Cardiac fibroblast (primary cell): ENCODE measurements around the gene AQP2.

Source experiments
- DNase-seq, 2 donors: peaks; one replicate each; pipeline versions ENCODE4 v3.0.0 to v3.0.0-alpha.2; 2010; ENCODE audit warnings: low read depth in 2 of 2
- H3K4me3 ChIP-seq, 2 donors: replicated peaks in 1 of 2; 1 replicate in 1 of 2; 2 replicates in 1 of 2; pipeline ENCODE4 v1.5.1; 2011; ENCODE audit warnings: low read depth in 2 of 2, low read length in 2 of 2, mild to moderate bottlenecking in 2 of 2, moderate library complexity in 1 of 2
- TF ChIP-seq, protein P1 (sequence below): IDR thresholded peaks from one replicate; pipeline ENCODE4 v1.5.1; 2011; ENCODE audit warnings: low read depth, mild to moderate bottlenecking, low read length, inconsistent platforms

Gene AQP2

DNA sequence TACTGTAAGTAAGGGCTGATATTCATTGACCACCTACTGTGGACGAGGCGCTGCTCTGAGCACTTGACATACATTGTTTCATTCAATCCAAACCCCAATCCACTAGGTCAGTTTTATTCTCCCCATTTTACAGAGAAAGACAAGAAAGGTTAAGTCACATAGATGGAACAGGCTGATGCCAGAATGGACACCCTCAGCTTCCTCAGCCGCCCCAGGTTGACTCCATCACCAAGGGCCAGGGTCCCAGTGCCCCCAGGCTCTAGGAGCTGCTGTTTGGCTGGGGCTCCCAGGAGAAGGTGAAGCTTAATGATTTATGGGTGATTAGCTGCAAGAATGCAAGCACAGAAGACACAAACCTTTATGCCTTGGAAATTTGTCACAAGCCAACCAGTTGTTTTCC is 671 bp upstream of the AQP2 start:
- TF ChIP-seq, protein P1, sequence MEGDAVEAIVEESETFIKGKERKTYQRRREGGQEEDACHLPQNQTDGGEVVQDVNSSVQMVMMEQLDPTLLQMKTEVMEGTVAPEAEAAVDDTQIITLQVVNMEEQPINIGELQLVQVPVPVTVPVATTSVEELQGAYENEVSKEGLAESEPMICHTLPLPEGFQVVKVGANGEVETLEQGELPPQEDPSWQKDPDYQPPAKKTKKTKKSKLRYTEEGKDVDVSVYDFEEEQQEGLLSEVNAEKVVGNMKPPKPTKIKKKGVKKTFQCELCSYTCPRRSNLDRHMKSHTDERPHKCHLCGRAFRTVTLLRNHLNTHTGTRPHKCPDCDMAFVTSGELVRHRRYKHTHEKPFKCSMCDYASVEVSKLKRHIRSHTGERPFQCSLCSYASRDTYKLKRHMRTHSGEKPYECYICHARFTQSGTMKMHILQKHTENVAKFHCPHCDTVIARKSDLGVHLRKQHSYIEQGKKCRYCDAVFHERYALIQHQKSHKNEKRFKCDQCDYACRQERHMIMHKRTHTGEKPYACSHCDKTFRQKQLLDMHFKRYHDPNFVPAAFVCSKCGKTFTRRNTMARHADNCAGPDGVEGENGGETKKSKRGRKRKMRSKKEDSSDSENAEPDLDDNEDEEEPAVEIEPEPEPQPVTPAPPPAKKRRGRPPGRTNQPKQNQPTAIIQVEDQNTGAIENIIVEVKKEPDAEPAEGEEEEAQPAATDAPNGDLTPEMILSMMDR, result no peak
- no peak overlapping the region for H3K4me3 ChIP-seq
- no peak for DNase-seq

DNA sequence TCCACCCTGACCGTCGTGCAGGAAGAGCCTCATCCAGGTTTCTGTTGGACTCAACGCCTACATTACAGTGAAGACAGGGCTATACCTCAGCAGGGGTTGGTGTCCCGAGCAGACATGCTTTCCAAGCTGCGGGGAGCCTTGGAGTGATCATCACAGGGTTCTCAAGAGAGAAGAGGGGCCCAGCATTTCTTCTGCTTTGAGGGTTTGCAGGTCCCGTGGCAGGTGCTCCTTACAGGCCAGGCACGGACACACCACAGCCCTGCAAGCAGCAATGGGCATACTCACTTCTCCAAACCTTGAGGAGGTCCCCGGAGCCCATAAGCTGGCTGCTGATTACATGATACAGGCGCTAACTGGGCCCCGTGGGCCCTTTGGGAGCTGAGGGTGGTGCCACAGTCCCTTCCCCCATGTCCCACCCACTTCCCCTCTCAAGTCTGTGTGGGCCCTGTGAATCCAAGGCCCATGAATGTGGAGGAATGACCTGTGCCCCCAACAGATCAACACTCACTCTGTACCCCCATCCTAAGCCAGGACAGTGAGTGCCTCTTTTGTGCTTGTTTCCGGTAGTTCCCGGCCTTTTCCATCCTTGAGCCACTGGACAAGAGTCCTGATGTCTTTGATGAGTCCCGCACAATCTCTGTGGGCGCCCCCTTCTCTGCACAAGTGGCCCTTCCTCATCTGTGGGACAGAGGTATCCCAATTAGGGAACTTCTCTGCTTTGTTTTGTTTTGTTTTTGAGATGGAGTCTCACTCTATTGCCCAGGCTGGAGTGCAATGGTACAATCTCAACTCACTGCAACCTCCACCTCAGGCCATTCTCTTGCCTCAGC is 1.1 kb downstream of the AQP2 start:
- TF ChIP-seq, protein P1, result no peak
- DNase-seq, result no peak
- H3K4me3 ChIP-seq, result no peak overlapping the region

DNA sequence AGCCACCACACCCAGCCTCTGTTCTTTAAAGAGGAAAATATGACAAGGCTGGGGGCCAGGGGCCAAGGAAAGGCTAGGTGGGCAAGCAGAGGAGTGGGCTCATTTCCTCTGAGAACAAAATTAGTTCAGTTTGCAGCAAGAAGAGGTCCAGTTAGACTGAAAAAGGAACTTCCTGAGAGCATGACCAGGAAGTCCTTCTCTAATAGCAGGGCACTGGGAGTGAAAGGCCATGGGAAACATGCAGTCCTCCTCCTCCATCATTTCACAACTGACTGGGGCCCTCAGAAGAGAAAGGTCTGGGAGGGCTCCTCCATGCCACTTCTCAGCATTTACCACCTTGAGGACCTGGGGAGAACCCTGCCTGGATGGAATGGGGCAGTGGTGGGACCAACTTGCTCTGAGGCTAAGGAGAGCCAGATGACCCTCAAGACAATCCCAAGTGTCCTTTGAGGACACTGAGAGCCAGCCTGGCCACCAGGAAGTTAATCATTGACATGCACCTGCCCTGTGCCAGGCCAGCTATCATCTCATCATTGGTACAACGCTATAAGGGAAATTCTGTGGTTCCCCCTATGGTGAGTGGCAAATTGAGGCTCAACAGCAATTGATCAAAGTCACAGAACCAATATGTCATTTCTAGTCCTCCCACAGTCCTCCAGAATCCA is 2.0 kb downstream of the AQP2 start:
- no peak overlapping the region for H3K4me3 ChIP-seq
- TF ChIP-seq, protein P1, result no peak
- no peak for DNase-seq

DNA sequence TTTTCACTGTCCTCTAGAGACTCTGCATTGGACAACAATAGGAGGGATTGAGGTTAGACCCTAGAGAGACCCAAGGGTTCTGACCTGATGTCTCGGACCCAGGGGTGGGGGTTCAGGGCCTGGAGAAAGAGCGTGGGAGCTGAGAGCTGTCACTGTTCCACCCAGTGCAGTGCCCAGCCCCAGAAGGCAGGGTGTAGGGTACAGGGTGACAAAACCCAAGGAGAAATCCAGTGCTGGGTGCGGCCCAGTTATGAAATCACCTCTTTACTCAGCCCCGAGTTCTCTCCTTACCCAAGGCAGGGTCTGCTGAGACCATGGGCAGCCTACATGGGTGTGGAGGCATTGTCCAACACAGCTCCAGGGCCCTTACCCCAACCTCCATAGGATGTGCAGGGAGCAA is 2.6 kb downstream of the AQP2 start:
- no peak for DNase-seq
- H3K4me3 ChIP-seq, result no peak overlapping the region
- TF ChIP-seq, protein P1, result no peak

DNA sequence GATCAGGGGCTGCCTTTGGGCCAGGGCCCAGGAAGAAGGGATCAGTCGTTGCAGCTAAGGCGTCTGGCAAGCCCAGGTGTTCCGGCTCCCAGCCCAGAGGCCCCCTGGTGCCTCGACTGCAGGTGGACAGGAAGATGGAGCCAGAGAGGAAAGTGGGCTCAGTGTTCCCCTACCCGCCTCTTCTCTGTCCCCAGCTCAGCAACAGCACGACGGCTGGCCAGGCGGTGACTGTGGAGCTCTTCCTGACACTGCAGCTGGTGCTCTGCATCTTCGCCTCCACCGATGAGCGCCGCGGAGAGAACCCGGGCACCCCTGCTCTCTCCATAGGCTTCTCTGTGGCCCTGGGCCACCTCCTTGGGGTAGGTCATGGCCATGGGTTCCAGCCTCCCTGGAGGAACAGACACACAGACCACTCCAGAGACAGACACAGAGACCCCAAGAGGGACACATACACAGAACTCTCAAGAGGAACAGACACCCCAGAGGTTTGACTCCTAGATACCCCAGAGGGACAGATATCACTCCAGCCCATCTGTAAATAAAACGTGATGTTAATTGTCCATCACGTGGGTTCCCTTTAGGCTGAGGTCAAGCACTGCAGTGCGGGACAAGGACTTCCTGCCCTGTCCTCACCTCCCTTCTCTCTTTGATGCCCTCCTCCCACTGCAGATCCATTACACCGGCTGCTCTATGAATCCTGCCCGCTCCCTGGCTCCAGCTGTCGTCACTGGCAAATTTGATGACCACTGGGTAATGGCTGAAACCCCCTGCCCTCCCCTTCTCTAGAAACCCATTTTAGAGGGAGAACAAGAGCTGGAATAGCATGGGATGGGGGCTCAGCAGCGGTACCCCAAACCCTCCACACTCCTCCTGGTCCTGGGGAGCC is 3.7 kb downstream of the AQP2 start:
- no peak overlapping the region for H3K4me3 ChIP-seq
- TF ChIP-seq, protein P1, result no peak
- DNase-seq, result no peak
